ENCODE results near the gene TP53BP1. TPM values are rescaled to one million over a fixed set of nuclear protein-coding genes. Genes with fewer than 3 reads are reported as not detected.

The TP53BP1 gene
- total RNA-seq, 1 experiment from 2014 or later = 54.1 TPM

- H3K27me3 ChIP-seq (ENCODE audit: insufficient read depth, low read length) = no peaks in the 10 kb centered on the region
- H3K4me1 ChIP-seq (ENCODE audit: control insufficient read depth in 1 of 2, insufficient read depth in 2 of 2, low read length in 2 of 2) = no peaks in the 10 kb centered on the region
- ChIA-PET CTCF (no interaction called here), RAD21 (ENCODE audit: low non-redundant PET in 1 of 2, low total read pairs in 2 of 2, uncharacterized antibody in 2 of 2, unreplicated experiment in 2 of 2) (no interaction called here), POLR2A (no interaction called here)
- peaks cover 20% of the 10 kb centered on the region for H3K79me2 ChIP-seq (ENCODE audit: insufficient read depth, low read length)
- no peaks in the 10 kb centered on the region for H3K9me3 ChIP-seq (ENCODE audit: control insufficient read depth in 1 of 2, insufficient read depth in 1 of 2, low read depth in 1 of 2, low read length in 2 of 2)
- no peak for ATAC-seq
- peaks cover 0 to 2% of the 10 kb centered on the region in 2 experiments; a peak in 1 of 4 replicates for H3K36me3 ChIP-seq (ENCODE audit: control insufficient read depth in 1 of 2, insufficient read depth in 2 of 2, low read length in 2 of 2)
- H3K9me2 ChIP-seq (ENCODE audit: insufficient read depth) = no peaks in the 10 kb centered on the region
- BruUV-seq (replicated peaks) = no TSS peak
- no peak for DNase-seq (ENCODE audit: low read depth, low spot score)
- no peak overlapping the region for H3K4me3 ChIP-seq (replicated peaks in 1 of 2; ENCODE audit: low read depth in 1 of 2, low read length in 2 of 2)
- no peak overlapping the region for H3K27ac ChIP-seq (ENCODE audit: low read depth, low read length)
- no peak overlapping the region for H2AFZ ChIP-seq (ENCODE audit: low read depth, low read length, poor library complexity, severe bottlenecking)
- H3K4me2 ChIP-seq (ENCODE audit: low read length) = no peak overlapping the region
- H4K20me1 ChIP-seq (ENCODE audit: insufficient read depth) = no peaks in the 10 kb centered on the region
- intact Hi-C loops (cut with micrococcal nuclease) = loop anchor here (10.0 kb wide), 1 partner anchor 325 kb away; the partner anchor contains the start of gene ELL3
- TF ChIP-seq ELF1 (IDR thresholded peaks at IDR 0.05; ENCODE audit: borderline replicate concordance, low read depth) = no peak
- TF ChIP-seq JUND (IDR thresholded peaks at IDR 0.05) = no peak
- no peak for TF ChIP-seq FOSL1 (IDR thresholded peaks at IDR 0.05; ENCODE audit: low read depth)
- TF ChIP-seq ZFX (IDR thresholded peaks at IDR 0.05) = no peak
- no peak for TF ChIP-seq ZNF274 (IDR thresholded peaks at IDR 0.05; ENCODE audit: low read depth, low read length)
- no peak for TF ChIP-seq CBX3 (IDR thresholded peaks at IDR 0.05; ENCODE audit: low read depth)
- no peak for TF ChIP-seq YY1 (IDR thresholded peaks at IDR 0.05; ENCODE audit: extremely low read depth, insufficient replicate concordance, low read depth, low read length)
- no peak for TF ChIP-seq TCF7L2 (IDR thresholded peaks at IDR 0.05; ENCODE audit: borderline replicate concordance, extremely low read depth, insufficient read depth, insufficient read length)
- TF ChIP-seq EZH2phosphoT487 (IDR thresholded peaks at IDR 0.05; ENCODE audit: borderline replicate concordance) = no peak
- TF ChIP-seq ZBTB33 (IDR thresholded peaks at IDR 0.05; ENCODE audit: extremely low read depth, insufficient replicate concordance, low read length) = no peak
- TF ChIP-seq SRF (IDR thresholded peaks at IDR 0.05; ENCODE audit: low read depth) = no peak
- no peak for TF ChIP-seq MAX (IDR thresholded peaks at IDR 0.05)
- TF ChIP-seq POLR2AphosphoS5 (IDR thresholded peaks at IDR 0.05; ENCODE audit: low read depth, low read length) = no peak
- TF ChIP-seq EZH2 (IDR thresholded peaks at IDR 0.05) = no peak
- no peak for TF ChIP-seq POLR2A (IDR thresholded peaks at IDR 0.05; ENCODE audit: borderline replicate concordance, extremely low read depth, insufficient read depth, insufficient read length)
- TF ChIP-seq ATF3 (IDR thresholded peaks at IDR 0.05) = no peak
- no peak overlapping the region for H3K9ac ChIP-seq (ENCODE audit: low read length)
Measured at GRCh38 chr15:43449981-43450380, 43.0 kb downstream of the TP53BP1 start.

Measured in HCT116 (cell line).